Small intestine (tissue), 7 donors: Measurements from ENCODE around the gene MFAP2. TPM values are rescaled to one million over a fixed set of nuclear protein-coding genes. Genes with fewer than 3 reads are reported as not detected.

Source experiments
- DNase-seq, 2 donors: peaks; one replicate each; pipeline versions ENCODE4 v3.0.0 to v3.0.0-alpha.2; 2013
- FAIRE-seq: peaks from 2 replicates; lab custom pipeline; 2012; peaks lifted over from hg19 to GRCh38; lab: Jason Lieb, UNC
- H3K27ac ChIP-seq, 3 donors: one replicate each; pipeline ENCODE4 v1.5.1; 2013; ENCODE audit warnings: low read length in 2 of 3, mild to moderate bottlenecking in 2 of 3, control low read depth in 1 of 3, inconsistent platforms in 1 of 3, low read depth in 1 of 3, moderate library complexity in 1 of 3
- H3K27me3 ChIP-seq, 3 donors: one replicate each; pipeline ENCODE4 v1.6.1; 2013; ENCODE audit warnings: low read length in 3 of 3, inconsistent platforms in 1 of 3; ENCODE audit not compliant: control insufficient read depth in 3 of 3, insufficient read depth in 3 of 3
- H3K36me3 ChIP-seq, 3 donors: one replicate each; pipeline ENCODE4 v1.6.1; 2013; ENCODE audit warnings: low read length in 3 of 3, inconsistent platforms in 1 of 3, low read depth in 1 of 3, mild to moderate bottlenecking in 1 of 3, moderate library complexity in 1 of 3; ENCODE audit not compliant: control insufficient read depth in 3 of 3, insufficient read depth in 2 of 3
- H3K4me1 ChIP-seq, 3 donors: one replicate each; pipeline ENCODE4 v1.6.1; 2013; ENCODE audit warnings: low read length in 2 of 3, inconsistent platforms in 1 of 3, low read depth in 1 of 3, mild to moderate bottlenecking in 1 of 3, moderate library complexity in 1 of 3; ENCODE audit not compliant: control insufficient read depth in 3 of 3, insufficient read depth in 2 of 3
- H3K4me3 ChIP-seq, 3 donors: one replicate each; pipeline ENCODE4 v1.5.1; 2013; ENCODE audit warnings: low read length in 3 of 3, control low read depth in 1 of 3, inconsistent platforms in 1 of 3, low read depth in 1 of 3, mild to moderate bottlenecking in 1 of 3, moderate library complexity in 1 of 3
- H3K9me3 ChIP-seq, 2 donors: one replicate each; pipeline ENCODE4 v1.6.1; 2013; ENCODE audit warnings: low read depth in 1 of 2, low read length in 1 of 2; ENCODE audit not compliant: control insufficient read depth in 2 of 2, insufficient read depth in 1 of 2
- WGBS, 3 donors: extraction: QIAGEN DNeasy Blood & Tissue Kit; methylation state at CpG; one replicate each; pipeline ENCODE4 v1.1.7; 2013; 5-methylcytosine and 5-hydroxymethylcytosine counted together
- polyA plus RNA-seq, 4 donors: library from polyadenylated mRNA; stranded (reverse) in 3 of 4; unstranded in 1 of 4; fragments of 200-250 nt in 3 of 4; fragments of 120-200 nt in 1 of 4; gene quantifications; one replicate each; pipeline versions ENCODE4 v1.2.1 to v1.2.3, GENCODE V29; 2013
- donor health status: healthy with polysubstance abuse.
- donor health status: control.
- donor health status: control.
- donor health status: Bipolar disorder and iron deficiency.
- donor health status: healthy.

MFAP2 gene
- polyA plus RNA-seq, 4 donors: 2.4 to 125 (median 8.7) TPM; not detected in 1

DNA sequence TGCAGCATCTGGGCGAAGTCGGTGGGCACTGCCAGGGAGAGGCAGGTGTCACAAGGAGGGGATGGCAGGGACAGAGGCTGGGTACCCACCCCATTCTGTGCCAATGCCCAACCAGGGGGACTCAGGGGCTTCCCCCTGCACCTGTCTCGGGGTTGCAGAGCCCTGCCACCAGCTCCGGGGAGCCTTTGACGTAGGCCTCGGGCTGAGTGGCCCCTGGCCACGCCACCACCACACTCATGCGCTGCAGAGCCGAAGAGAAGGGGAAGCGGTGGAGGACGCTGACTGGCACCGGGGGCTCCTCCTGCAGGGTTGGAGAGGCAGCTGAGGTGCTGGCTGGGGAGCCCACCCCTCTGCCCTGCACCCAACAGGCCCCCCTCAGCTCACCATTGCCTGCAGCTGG lies 11.7 kb upstream of the MFAP2 start:
- Histone ChIP-seq H3K9me3 (no peaks in the 10 kb centered on the region), H3K4me1 (no peaks in the 10 kb centered on the region), H3K4me3 (no peak overlapping the region), H3K27me3 (no peaks in the 10 kb centered on the region), H3K36me3 (peaks cover 0 to 74% (median 7%) of the 10 kb centered on the region in 3 donors), H3K27ac (no peak overlapping the region)
- no peak for DNase-seq
- no peak for FAIRE-seq
- WGBS, 3 donors: 87 to 100% (median 94%) methylated on average over 6 to 12 of the region's 12 CpGs

DNA sequence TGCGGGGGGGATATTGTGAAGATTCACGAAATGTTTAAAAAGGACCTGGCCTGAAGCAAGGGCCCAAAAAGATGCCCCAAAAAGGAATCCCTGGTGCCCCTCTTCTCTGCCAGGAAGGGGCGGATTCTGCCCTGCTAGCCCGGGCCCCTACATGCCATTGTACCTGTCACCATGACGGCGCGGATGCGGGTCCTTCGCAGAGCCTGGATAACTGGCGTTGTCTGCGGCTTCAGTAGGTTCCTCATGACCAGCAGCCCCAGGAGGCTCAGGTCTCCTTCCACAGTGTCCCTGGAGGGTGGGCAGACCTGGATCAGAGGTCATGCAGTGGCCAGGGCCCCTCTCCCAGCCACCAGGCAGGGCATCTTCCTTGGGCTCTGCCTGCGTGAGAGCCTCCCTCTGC lies 11.2 kb upstream of the MFAP2 start:
- H3K9me3 ChIP-seq: no peaks in the 10 kb centered on the region
- peaks cover 1 to 75% (median 7%) of the 10 kb centered on the region in 3 donors for H3K36me3 ChIP-seq
- DNase-seq (no peak), FAIRE-seq (no peak)
- H3K4me3 ChIP-seq: no peak overlapping the region
- H3K27ac ChIP-seq: no peak overlapping the region
- WGBS, 3 donors: 96 to 98% (median 97%) methylated on average over 12 of the region's 12 CpGs
- H3K4me1 ChIP-seq: no peaks in the 10 kb centered on the region
- H3K27me3 ChIP-seq: no peaks in the 10 kb centered on the region

DNA sequence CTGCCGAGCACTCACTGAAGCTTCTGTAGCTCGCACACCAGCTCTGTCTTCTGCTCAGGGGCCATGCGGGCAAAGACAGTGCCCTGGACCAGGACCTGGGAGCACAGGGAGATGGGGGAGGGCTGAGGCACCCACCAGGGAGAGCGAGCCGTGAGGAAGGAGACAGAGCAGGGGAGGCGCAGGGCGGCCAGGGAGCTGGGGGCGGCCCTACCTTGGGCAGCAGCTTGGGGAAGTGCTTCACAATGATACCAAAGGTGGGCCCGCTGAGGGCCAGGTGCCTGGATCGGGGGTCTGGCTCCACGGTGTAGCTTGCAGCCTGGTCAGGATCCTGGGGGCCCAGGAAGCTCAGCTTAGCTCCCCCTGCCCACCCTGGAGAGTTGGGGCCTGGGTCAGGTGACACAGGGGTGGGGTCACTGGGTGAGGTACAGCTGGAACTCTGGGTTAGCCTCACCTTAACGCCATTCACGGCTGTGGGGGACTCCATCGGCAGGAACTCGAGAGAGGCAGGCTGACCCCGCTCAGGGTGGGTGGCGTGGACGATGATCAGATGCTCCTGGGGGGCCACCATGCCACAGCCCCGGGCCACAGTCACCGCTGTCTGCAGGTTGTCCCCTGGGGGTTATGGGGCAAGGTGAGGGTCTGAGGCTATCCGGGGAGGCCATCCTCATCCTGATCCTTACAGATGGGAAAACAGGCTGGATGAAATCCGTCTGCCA lies 9.4 kb upstream of the MFAP2 start:
- 94 to 99% (median 94%) methylated on average over 22 of the region's 22 CpGs for WGBS, 3 donors
- Histone ChIP-seq H3K27ac (no peak overlapping the region), H3K36me3 (peaks cover 5 to 71% (median 11%) of the 10 kb centered on the region in 3 donors), H3K27me3 (no peaks in the 10 kb centered on the region), H3K4me1 (no peaks in the 10 kb centered on the region), H3K4me3 (no peak overlapping the region), H3K9me3 (no peaks in the 10 kb centered on the region)
- FAIRE-seq: no peak
- DNase-seq: no peak

DNA sequence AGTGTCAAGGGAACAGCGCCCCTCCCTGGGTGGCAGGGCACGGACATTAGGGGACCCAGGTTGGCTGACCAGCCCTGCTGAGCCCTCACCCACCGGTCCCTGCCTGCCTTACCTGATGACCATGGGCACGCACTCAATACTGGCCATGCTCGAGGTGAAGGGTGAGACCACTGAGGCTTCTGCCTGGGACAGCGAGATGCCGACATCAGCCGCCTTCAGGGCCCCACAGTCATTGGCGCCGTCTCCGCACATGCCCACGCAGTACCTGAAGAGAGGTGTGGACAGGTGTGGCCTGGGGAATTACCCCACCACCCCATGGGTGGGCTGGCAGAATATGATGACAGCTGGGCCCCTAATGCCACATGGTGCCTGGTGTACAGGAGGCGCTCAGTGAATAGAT lies 7.8 kb upstream of the MFAP2 start:
- FAIRE-seq: no peak
- whole genome bisulfite sequencing, 3 donors: 90 to 96% (median 91%) methylated on average over 12 to 13 of the region's 13 CpGs
- Histone ChIP-seq H3K4me3 (no peak overlapping the region), H3K27ac (no peak overlapping the region), H3K4me1 (peaks cover 0 to under 1% (median 0%) of the 10 kb centered on the region in 3 donors), H3K27me3 (no peaks in the 10 kb centered on the region), H3K9me3 (no peaks in the 10 kb centered on the region), H3K36me3 (peaks cover 5 to 66% (median 11%) of the 10 kb centered on the region in 3 donors)
- no peak for DNase-seq

DNA sequence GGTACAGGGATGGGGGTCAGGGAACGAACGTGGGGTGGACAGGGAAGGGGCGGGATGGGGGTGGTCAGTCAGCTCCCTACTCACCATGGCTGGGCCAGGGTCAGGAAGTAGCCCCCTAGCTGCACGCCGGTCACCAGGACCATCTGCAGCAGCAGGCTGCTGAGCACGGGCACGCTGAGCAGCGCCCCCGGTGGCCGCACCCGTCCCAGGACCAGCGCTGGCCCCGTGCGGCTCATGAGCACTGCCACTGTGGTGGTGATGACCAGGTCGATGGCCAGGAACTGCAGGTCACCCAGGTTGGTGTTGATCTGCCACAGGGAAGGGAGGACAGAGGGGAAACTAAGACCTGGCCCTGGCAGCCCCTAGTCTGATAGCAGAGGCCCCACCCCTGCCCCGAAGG lies 6.5 kb upstream of the MFAP2 start:
- H3K4me1 ChIP-seq: peaks cover 0 to 4% (median 0%) of the 10 kb centered on the region in 3 donors
- 84 to 93% (median 93%) methylated on average over 15 to 16 of the region's 16 CpGs for WGBS, 3 donors
- no peak for FAIRE-seq
- H3K4me3 ChIP-seq: no peak overlapping the region
- H3K27ac ChIP-seq: no peak overlapping the region
- H3K9me3 ChIP-seq: no peaks in the 10 kb centered on the region
- H3K36me3 ChIP-seq: peaks cover 5 to 58% (median 11%) of the 10 kb centered on the region in 3 donors
- H3K27me3 ChIP-seq: no peaks in the 10 kb centered on the region
- no peak for DNase-seq

DNA sequence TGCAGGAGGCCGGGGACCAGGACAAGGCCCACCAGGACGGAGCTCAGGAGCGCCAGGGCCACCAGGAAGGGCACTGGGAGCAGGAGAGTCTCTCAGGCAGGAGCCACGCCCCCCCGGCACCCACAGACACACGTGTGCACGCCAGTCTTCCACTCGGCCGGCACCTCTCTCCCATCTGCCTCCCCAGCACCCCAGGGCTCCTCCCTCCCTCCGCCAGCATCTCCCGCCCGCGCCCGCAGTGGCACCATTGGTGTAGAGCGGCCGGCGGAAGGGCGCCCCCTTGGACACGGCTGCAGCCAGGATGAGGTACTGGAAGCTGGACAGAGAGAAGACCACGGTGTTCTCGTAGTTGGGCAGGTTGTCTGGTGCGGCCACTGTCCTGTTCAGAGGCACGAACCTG lies 6.1 kb upstream of the MFAP2 start:
- FAIRE-seq: no peak
- no peaks in the 10 kb centered on the region for H3K9me3 ChIP-seq

DNA sequence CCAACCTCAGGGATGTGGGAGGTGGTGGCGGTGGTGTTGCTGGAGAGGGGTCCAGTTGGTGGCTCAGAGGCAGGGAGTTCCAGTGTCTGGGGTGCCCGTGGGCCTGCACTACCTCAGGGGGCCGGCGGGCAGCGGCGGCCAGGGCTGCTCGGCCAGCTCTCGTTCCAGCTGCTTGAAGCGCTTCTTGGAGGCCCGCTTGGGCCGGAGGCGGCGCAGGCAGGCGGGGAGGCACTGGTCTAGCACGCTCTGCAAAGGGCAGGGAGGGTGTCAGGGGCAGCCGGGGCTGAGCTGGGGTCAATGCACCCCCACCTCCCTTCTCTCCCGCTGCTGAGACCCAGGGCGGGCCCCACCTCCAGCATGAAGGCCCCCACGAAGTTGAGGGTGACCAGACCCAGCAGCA lies 5.7 kb upstream of the MFAP2 start:
- Histone ChIP-seq H3K4me1 (peaks cover 0 to 4% (median 0%) of the 10 kb centered on the region in 3 donors), H3K36me3 (peaks cover 5 to 50% (median 11%) of the 10 kb centered on the region in 3 donors), H3K4me3 (no peak overlapping the region), H3K27ac (no peak overlapping the region), H3K27me3 (peaks cover 0 to 4% (median 0%) of the 10 kb centered on the region in 3 donors), H3K9me3 (no peaks in the 10 kb centered on the region)
- DNase-seq (no peak), FAIRE-seq (no peak)
- WGBS, 3 donors: 90 to 94% (median 94%) methylated on average over 15 to 19 of the region's 19 CpGs

More for the DNA sequence above, 6.1 kb upstream of the MFAP2 start:
- Histone ChIP-seq H3K27me3 (peaks cover 0 to under 1% (median 0%) of the 10 kb centered on the region in 3 donors), H3K27ac (no peak overlapping the region), H3K36me3 (peaks cover 5 to 54% (median 11%) of the 10 kb centered on the region in 3 donors), H3K4me3 (no peak overlapping the region), H3K4me1 (peaks cover 0 to 4% (median 0%) of the 10 kb centered on the region in 3 donors)
- 88 to 92% (median 92%) methylated on average over 20 to 23 of the region's 23 CpGs for WGBS, 3 donors
- DNase-seq: no peak

DNA sequence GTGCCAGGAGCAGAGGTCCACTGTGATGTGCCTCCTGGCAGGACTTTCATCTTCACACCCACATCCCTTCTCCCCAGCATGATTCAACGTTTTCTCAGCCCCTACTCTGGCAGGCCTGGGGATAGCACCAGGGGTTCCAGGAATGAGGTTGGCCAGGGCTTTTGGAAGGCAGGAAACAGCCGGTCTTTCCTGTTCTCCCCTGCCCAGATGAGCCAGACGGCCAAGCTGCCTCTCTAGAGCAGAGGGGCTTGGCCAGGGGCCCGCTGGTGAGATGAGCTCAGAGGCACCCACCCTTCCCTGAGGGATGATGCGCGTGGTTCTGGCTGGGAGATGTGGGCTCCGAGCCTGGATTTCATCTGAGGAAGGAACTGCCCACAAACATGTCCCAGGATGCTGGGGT lies 4.3 kb upstream of the MFAP2 start:
- H3K36me3 ChIP-seq: peaks cover 5 to 39% (median 11%) of the 10 kb centered on the region in 3 donors
- peaks cover 0 to 9% (median 0%) of the 10 kb centered on the region in 3 donors for H3K4me1 ChIP-seq
- no peak for FAIRE-seq
- H3K4me3 ChIP-seq: no peak overlapping the region
- no peak for DNase-seq
- H3K9me3 ChIP-seq: no peaks in the 10 kb centered on the region
- H3K27ac ChIP-seq: peak overlapping the region in 1 of 3 donors; percentile 32
- WGBS, 3 donors: 40 to 59% (median 56%) methylated on average over 7 of the region's 7 CpGs
- peaks cover 0 to 4% (median 0%) of the 10 kb centered on the region in 3 donors for H3K27me3 ChIP-seq
